ENCODE results near the gene GABARAPL1. TPM values are rescaled to one million over a fixed set of nuclear protein-coding genes. Genes with fewer than 3 reads are reported as not detected.

GABARAPL1 gene
- total RNA-seq, 6 experiments from 2014 or later = 152 to 231 (median 162) TPM

GRCh38 chr12:10226731-10227130 lies 14.1 kb downstream of the GABARAPL1 start:
- TF ChIP-seq CTCF (IDR thresholded peaks at IDR 0.05) = no peak
- Mint-ChIP-seq H3K4me3 (no peak overlapping the region), H3K27ac (no peak overlapping the region; the same call in 1 of the 2 replicates), H3K9me3 (peaks cover 3% of the 10 kb centered on the region; the same call in 1 of the 2 replicates), H3K27me3 (ENCODE audit: insufficient read depth) (peaks cover 10% of the 10 kb centered on the region), H3K36me3 (ENCODE audit: low read depth) (peaks cover 32% of the 10 kb centered on the region), H3K4me1 (ENCODE audit: low read depth) (peaks cover 22% of the 10 kb centered on the region)
- no peak for DNase-seq

- no peak for TF ChIP-seq CTCF (IDR thresholded peaks at IDR 0.05)
- H3K27me3 Mint-ChIP-seq (ENCODE audit: insufficient read depth) = peaks cover 8% of the 10 kb centered on the region
- peaks cover 19% of the 10 kb centered on the region for H3K4me1 Mint-ChIP-seq (ENCODE audit: low read depth)
- no peak overlapping the region for H3K27ac Mint-ChIP-seq
- no peak overlapping the region for H3K4me3 Mint-ChIP-seq
- peaks cover 23% of the 10 kb centered on the region for H3K36me3 Mint-ChIP-seq (ENCODE audit: low read depth)
- no peak for DNase-seq
- peaks cover 3% of the 10 kb centered on the region; the same call in 1 of the 2 replicates for H3K9me3 Mint-ChIP-seq
Observed at GRCh38 chr12:10227648-10228047, 15.0 kb downstream of the GABARAPL1 start.

GRCh38 chr12:10234562-10234961 lies 21.9 kb downstream of the GABARAPL1 start:
- H3K27me3 Mint-ChIP-seq (ENCODE audit: insufficient read depth) = no peaks in the 10 kb centered on the region; the same call in 1 of the 2 replicates
- TF ChIP-seq CTCF (IDR thresholded peaks at IDR 0.05) = no peak
- no peaks in the 10 kb centered on the region; the same call in 1 of the 2 replicates for H3K4me1 Mint-ChIP-seq (ENCODE audit: low read depth)
- H3K9me3 Mint-ChIP-seq = peaks cover 24% of the 10 kb centered on the region
- H3K4me3 Mint-ChIP-seq = no peak overlapping the region
- no peak overlapping the region for H3K27ac Mint-ChIP-seq
- DNase-seq = no peak
- peaks cover 22% of the 10 kb centered on the region for H3K36me3 Mint-ChIP-seq (ENCODE audit: low read depth)

- peak; percentile 6 for DNase-seq
- peaks cover 11% of the 10 kb centered on the region for H3K4me1 Mint-ChIP-seq (ENCODE audit: low read depth)
Observed at GRCh38 chr12:10235761-10236631, 23.3 kb downstream of the GABARAPL1 start.

GRCh38 chr12:10236720-10237119 lies 24.0 kb downstream of the GABARAPL1 start:
- no peaks in the 10 kb centered on the region; the same call in 1 of the 2 replicates for H3K27me3 Mint-ChIP-seq (ENCODE audit: insufficient read depth)

More at GRCh38 chr12:10235761-10236631, 23.3 kb downstream of the GABARAPL1 start:
- H3K4me3 Mint-ChIP-seq = no peak overlapping the region
- peaks cover 24% of the 10 kb centered on the region for H3K9me3 Mint-ChIP-seq
- TF ChIP-seq CTCF (IDR thresholded peaks at IDR 0.05) = peak; percentile 96
- peaks cover 22% of the 10 kb centered on the region for H3K36me3 Mint-ChIP-seq (ENCODE audit: low read depth)
- H3K27ac Mint-ChIP-seq = no peak overlapping the region
- H3K27me3 Mint-ChIP-seq (ENCODE audit: insufficient read depth) = no peaks in the 10 kb centered on the region; the same call in 1 of the 2 replicates

More at GRCh38 chr12:10236720-10237119, 24.0 kb downstream of the GABARAPL1 start:
- DNase-seq = no peak
- Mint-ChIP-seq H3K4me1 (ENCODE audit: low read depth) (peaks cover 17% of the 10 kb centered on the region), H3K27ac (no peak overlapping the region), H3K9me3 (peaks cover 24% of the 10 kb centered on the region), H3K36me3 (ENCODE audit: low read depth) (peaks cover 22% of the 10 kb centered on the region), H3K4me3 (no peak overlapping the region)
- TF ChIP-seq CTCF (IDR thresholded peaks at IDR 0.05) = no peak
